Endothelial cell of umbilical vein (primary cell): ENCODE measurements around the gene MANEAL. TPM values are rescaled to one million over a fixed set of nuclear protein-coding genes. Genes with fewer than 3 reads are reported as not detected.

ENCODE experiments used
- BruUV-seq: library from RNA; stranded (reverse); fragments of 400-500 nt; replicated peaks from 2 replicates; lab custom pipeline; 2021; lab: Mats Ljungman, UMichigan
- CTCF ChIA-PET: fragments of 300-600, 350-600 bp; sonication (Branson Sonifier 250); formaldehyde crosslinking; loops from one replicate; lab custom pipeline; 2021; ENCODE audit warnings: antibody characterized with exemption, inconsistent platforms; lab: Charles Lee
- POLR2A ChIA-PET: fragments of 300-600, 350-600 bp; sonication (Branson Sonifier 250); formaldehyde crosslinking; loops from one replicate; lab custom pipeline; 2021; ENCODE audit warnings: antibody characterized with exemption, inconsistent platforms; lab: Charles Lee
- DNase-seq: peaks from one replicate; pipeline ENCODE4 v3.0.0-alpha.2; 2011; ENCODE audit warnings: low read depth, low spot score
- FAIRE-seq: peaks from 2 replicates; lab custom pipeline; 2011; peaks lifted over from hg19 to GRCh38; lab: Jason Lieb, UNC
- H2AFZ ChIP-seq: 2 replicates; pipeline ENCODE4 v1.6.0; 2012; ENCODE audit warnings: low read depth, low read length, control low read depth, inconsistent platforms
- H3K27ac ChIP-seq: 2 replicates; pipeline ENCODE4 v1.5.1; 2011; ENCODE audit warnings: low read depth, mild to moderate bottlenecking, control low read depth, low read length, moderate library complexity; ENCODE audit not compliant: insufficient read depth
- H3K27me3 ChIP-seq, 2 experiments: 2 replicates each; pipeline versions ENCODE4 v1.6.0 to v1.6.1; 2011; ENCODE audit warnings: low read length in 2 of 2, mixed read lengths in 1 of 2; ENCODE audit not compliant: control insufficient read depth in 2 of 2, insufficient read depth in 2 of 2
- H3K36me3 ChIP-seq, 2 experiments: 2 replicates in 1 of 2; 3 replicates in 1 of 2; pipeline ENCODE4 v1.5.1; 2011; ENCODE audit warnings: low read length in 2 of 2, mild to moderate bottlenecking in 1 of 2, moderate library complexity in 1 of 2; ENCODE audit not compliant: control insufficient read depth in 2 of 2, insufficient read depth in 2 of 2; ENCODE audit errors: extremely low read depth in 1 of 2
- H3K4me1 ChIP-seq: 3 replicates; pipeline ENCODE4 v1.5.1; 2011; ENCODE audit warnings: mild to moderate bottlenecking, low read length; ENCODE audit not compliant: control insufficient read depth, insufficient read depth; ENCODE audit errors: extremely low read depth
- H3K4me2 ChIP-seq: 2 replicates; pipeline ENCODE4 v1.6.1; 2011; ENCODE audit warnings: low read length, control low read depth, mixed read lengths; ENCODE audit not compliant: insufficient read depth
- H3K4me3 ChIP-seq, 3 experiments: fragments of 200-600 bp in 1 of 3; sonication (generic), shearing (Covaris generic) in 1 of 3; replicated peaks in 1 of 3; 2 replicates each; pipeline ENCODE4 v1.5.1; 2011 to 2016; ENCODE audit warnings: control low read depth in 3 of 3, low read length in 3 of 3, mild to moderate bottlenecking in 2 of 3, inconsistent platforms in 1 of 3, low read depth in 1 of 3, moderate library complexity in 1 of 3; ENCODE audit not compliant: insufficient read depth in 1 of 3
- H3K79me2 ChIP-seq: 2 replicates; pipeline ENCODE4 v1.6.0; 2012; ENCODE audit warnings: low read length, inconsistent platforms; ENCODE audit not compliant: control insufficient read depth, insufficient read depth
- H3K9ac ChIP-seq: replicated peaks from 2 replicates; pipeline ENCODE3; 2011; ENCODE audit warnings: low read length, control low read depth; ENCODE audit not compliant: insufficient read depth; ENCODE audit errors: extremely low read depth
- H3K9me1 ChIP-seq: replicated peaks from 3 replicates; pipeline ENCODE4 v1.6.0; 2011; ENCODE audit warnings: mild to moderate bottlenecking, low read length; ENCODE audit not compliant: control insufficient read depth, insufficient read depth; ENCODE audit errors: extremely low read depth
- H3K9me3 ChIP-seq: replicated peaks from 2 replicates; pipeline ENCODE4 v1.5.1; 2012; ENCODE audit warnings: low read length, inconsistent platforms; ENCODE audit not compliant: control insufficient read depth, insufficient read depth
- H4K20me1 ChIP-seq: replicated peaks from 2 replicates; pipeline ENCODE3; 2011; ENCODE audit warnings: mild to moderate bottlenecking, low read length; ENCODE audit not compliant: control insufficient read depth, insufficient read depth; ENCODE audit errors: extremely low read depth
- CTCF ChIP-seq, 2 donors: IDR thresholded peaks; 1 replicate in 1 of 2; 2 replicates in 1 of 2; pipeline ENCODE4 v1.5.1; 2011; ENCODE audit warnings: low read length in 2 of 2, mild to moderate bottlenecking in 2 of 2, moderate library complexity in 2 of 2, control low read depth in 1 of 2, inconsistent platforms in 1 of 2, low read depth in 1 of 2; ENCODE audit not compliant: insufficient read depth in 1 of 2; ENCODE audit errors: extremely low read depth in 1 of 2
- EZH2 ChIP-seq: IDR thresholded peaks from 2 replicates; pipeline ENCODE4 v1.6.1; 2012; ENCODE audit warnings: borderline replicate concordance, low read depth, mild to moderate bottlenecking, moderate library complexity, low read length, inconsistent platforms; ENCODE audit not compliant: severe bottlenecking
- FOS ChIP-seq: IDR thresholded peaks from 2 replicates; pipeline ENCODE4 v1.6.1; 2011; ENCODE audit warnings: mild to moderate bottlenecking, low read length, moderate library complexity, borderline replicate concordance; ENCODE audit not compliant: insufficient read depth
- JUN ChIP-seq: IDR thresholded peaks from 2 replicates; pipeline ENCODE4 v1.6.1; 2011; ENCODE audit warnings: borderline replicate concordance, low read depth; ENCODE audit not compliant: insufficient read length, insufficient read depth
- MYC ChIP-seq: IDR thresholded peaks from one replicate; pipeline ENCODE4 v1.6.1; 2011; ENCODE audit warnings: mild to moderate bottlenecking, low read depth, low read length
- POLR2A ChIP-seq: IDR thresholded peaks from 2 replicates; pipeline ENCODE4 v1.6.1; 2012; ENCODE audit warnings: low read depth, mild to moderate bottlenecking, control low read depth, low read length
- POLR2AphosphoS5 ChIP-seq: IDR thresholded peaks from 2 replicates; pipeline ENCODE4 v1.6.1; 2012; ENCODE audit warnings: low read depth, mild to moderate bottlenecking, control low read depth, low read length, moderate library complexity; ENCODE audit not compliant: insufficient read depth
- dilution Hi-C: fragments of 300-500 bp; cut with MboI; formaldehyde crosslinking; loops from one replicate; pipeline ENCODE4 v1.15.0; 2019; ENCODE audit warnings: low sequenced_read_pairs; ENCODE audit not compliant: extremely low pct_ligation_motif_present
- intact Hi-C: fragments of 100-400 bp; cut with micrococcal nuclease; formaldehyde crosslinking; loops from one replicate; pipeline ENCODE4 v1.10.0; 2022
- polyA plus RNA-seq, 4 experiments: library from polyadenylated mRNA; depleted of rRNA in 3 of 4; stranded (reverse) in 3 of 4; unstranded in 1 of 4; fragments of >200 nt; gene quantifications; 2 replicates each; pipeline versions ENCODE4 v1.2.1 to v1.2.3, GENCODE V29; 2011 to 2012; ENCODE audit warnings: missing spikeins in 1 of 4
- total RNA-seq: library from RNA; stranded (reverse); gene quantifications from 2 replicates; pipeline ENCODE4 v1.2.3, GENCODE V29; 2021

The MANEAL gene
- total and polyA plus RNA-seq, 2 donors (not counting 3 experiments of a cell fraction or from before 2014, with no cell fraction given) = 0.66 to 1.3 TPM

GRCh38 chr1:37763791-37764413 lies 29.7 kb upstream of the MANEAL start:
- BruUV-seq = no TSS peak
- H3K79me2 ChIP-seq = no peaks in the 10 kb centered on the region
- no peak for TF ChIP-seq POLR2AphosphoS5
- no peak for TF ChIP-seq POLR2A
- no peak for TF ChIP-seq MYC
- no peak for TF ChIP-seq FOS
- TF ChIP-seq CTCF (IDR thresholded peaks at IDR 0.05; ENCODE audit: extremely low read depth in 1 of 2, insufficient read depth in 1 of 2, low read depth in 1 of 2, low read length in 2 of 2) = no peak
- no peak for TF ChIP-seq EZH2
- no peak for TF ChIP-seq JUN
- H2AFZ ChIP-seq = no peak overlapping the region
- no peak overlapping the region for H3K4me2 ChIP-seq
- H3K9me3 ChIP-seq = no peaks in the 10 kb centered on the region
- no peaks in the 10 kb centered on the region for H3K36me3 ChIP-seq
- FAIRE-seq (no peak), DNase-seq (no peak)
- no peaks in the 10 kb centered on the region for H3K9me1 ChIP-seq
- no peaks in the 10 kb centered on the region for H3K4me1 ChIP-seq
- no peak overlapping the region for H3K4me3 ChIP-seq
- no peak overlapping the region for H3K9ac ChIP-seq
- H4K20me1 ChIP-seq = no peaks in the 10 kb centered on the region
- ChIA-PET CTCF (no interaction called here), POLR2A (no interaction called here)
- intact Hi-C loops = no loop called here
- H3K27me3 ChIP-seq = peaks cover 25 to 36% of the 10 kb centered on the region in 2 experiments
- H3K27ac ChIP-seq = no peak overlapping the region
- dilution Hi-C loops = no loop called here
